ENCODE data around the gene XYLT1.

GRCh38 chr16:17266608-17267313, 204.0 kb downstream of the XYLT1 start:
- TF ChIP-seq CTCF (IDR thresholded peaks at IDR 0.05) (no peak), POLR2AphosphoS5 (IDR thresholded peaks at IDR 0.05) (no peak)
